GM21447 (cell line): ENCODE data around the gene SLC12A7.

Experiments
- ATAC-seq: cut with Tn5 transposase; IDR thresholded peaks from one replicate; pipeline ENCODE4 v1.9.1; 2021; ENCODE audit not compliant: unreplicated experiment

The SLC12A7 gene

DNA sequence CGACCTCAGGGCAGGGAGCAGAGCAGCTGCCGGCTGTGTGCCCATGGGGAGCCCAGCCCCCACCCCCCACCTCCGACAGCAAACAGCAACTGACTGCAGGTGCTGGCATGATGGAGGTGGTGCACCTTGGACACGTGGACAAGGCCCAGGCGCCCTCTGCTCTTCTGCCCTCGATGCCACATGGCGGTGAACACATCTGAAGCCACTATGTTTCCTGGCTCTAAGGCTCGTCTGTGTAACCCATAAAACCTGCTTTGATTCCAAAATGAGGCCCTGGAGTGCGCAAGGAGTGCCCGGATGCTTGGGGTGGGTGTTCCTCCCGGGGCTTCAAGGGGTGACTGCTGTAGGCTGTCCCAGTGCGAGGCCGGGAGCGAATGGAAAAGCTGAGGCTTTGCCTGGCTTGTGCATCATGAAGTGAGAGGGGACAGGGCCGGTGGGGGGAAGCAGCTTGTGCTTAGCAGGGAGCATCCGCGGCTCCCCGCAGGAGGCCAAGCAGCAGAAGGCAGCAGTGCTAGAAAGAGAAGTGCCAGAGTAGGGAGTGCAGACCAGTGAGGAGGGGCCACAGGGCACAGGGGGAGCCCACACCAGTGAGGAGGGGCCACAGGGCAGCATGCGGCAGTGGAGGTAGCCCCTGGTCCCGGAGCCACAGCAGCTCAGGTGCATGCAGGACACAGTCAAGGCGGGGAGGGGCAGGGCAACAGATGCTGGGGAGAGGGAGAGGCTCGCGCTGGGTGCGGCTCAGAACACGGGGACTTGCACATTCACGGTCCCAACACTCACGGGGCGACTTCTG is 73.2 kb downstream of the SLC12A7 start:
- ATAC-seq = no peak

DNA sequence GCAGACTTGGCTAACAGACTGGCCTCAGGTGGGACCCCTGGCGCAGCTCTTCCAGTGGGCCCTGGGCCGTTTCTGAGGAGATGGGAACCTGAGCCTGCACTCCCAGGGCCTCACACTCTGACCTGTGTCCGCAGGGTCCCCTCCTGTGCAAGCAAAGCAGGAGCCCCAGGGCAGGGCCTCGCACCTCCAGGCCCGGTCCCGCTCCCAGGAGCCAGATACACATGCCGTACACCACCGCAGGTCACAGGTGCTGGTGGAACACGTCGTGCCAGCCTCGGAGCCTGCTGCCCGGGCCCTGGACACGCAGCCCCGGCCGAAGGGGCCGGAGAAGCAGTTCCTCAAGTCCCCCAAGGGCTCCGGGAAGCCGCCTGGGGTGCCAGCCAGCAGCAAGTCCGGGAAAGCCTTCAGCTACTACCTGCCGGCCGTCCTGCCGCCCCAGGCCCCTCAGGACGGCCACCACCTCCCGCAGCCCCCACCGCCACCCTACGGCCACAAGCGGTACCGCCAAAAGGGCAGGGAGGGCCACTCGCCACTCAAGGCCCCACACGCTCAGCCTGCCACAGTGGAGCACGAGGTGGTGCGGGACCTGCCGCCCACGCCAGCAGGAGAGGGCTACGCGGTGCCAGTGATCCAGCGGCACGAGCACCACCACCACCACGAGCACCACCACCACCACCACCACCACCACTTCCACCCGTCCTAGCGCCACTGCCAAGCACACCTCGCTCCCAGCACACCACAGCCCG is 74.0 kb downstream of the SLC12A7 start:
- no peak for ATAC-seq

DNA sequence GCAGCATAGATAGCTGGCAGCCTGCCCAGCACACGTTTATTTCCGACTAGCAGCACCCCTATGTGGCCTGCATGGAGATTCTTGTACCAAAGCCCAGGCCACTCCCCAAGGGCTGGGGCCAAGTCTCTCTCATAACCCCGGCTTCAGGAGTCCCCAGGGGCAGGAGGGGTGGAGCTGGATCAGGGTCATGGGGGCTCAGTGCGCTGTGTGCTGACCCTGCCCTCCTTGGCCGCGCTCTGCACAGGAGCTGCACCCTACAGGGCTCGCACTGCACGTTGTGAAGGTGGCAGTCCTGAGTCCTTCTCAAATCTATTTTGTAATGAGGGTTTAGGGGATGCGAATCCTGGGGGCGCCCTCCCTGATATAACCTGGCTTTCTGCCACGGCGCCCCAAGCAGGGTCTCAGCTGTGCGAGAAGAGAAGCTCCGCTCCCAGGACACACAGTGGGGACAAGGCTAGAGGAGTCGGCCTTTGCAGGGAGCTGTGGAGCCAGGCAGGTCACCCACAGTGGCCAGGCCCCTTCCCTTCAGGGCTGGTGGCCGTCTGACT is 74.7 kb downstream of the SLC12A7 start:
- no peak for ATAC-seq

DNA sequence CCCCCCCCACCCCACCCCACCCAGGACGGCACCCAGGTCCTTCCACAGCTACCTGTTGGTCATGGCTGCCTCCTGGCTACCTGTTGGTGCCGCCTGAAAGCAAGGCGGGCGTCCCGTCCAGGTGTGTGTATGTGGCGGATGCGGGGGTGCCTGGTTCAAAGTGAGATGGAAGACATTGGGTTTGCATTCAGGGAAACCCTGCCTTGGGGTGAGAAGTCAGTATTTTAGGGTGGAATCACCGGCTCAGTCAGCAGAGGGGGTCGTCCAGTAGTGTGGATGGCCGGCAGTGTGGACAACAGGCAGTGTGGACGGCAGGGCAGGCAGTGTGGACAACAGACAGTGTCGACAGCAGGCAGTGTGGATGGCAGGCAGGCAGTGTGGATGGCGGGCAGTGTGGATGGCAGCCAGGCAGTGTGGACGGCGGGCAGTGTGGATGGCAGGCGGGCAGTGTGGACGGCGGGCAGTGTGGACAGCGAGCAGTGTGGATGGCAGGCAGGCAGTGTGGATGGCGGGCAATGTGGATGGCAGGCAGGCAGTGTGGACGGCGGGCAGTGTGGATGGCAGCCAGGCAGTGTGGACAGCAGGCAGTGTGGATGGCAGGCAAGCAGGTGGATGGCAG is 75.2 kb downstream of the SLC12A7 start:
- ATAC-seq = no peak

DNA sequence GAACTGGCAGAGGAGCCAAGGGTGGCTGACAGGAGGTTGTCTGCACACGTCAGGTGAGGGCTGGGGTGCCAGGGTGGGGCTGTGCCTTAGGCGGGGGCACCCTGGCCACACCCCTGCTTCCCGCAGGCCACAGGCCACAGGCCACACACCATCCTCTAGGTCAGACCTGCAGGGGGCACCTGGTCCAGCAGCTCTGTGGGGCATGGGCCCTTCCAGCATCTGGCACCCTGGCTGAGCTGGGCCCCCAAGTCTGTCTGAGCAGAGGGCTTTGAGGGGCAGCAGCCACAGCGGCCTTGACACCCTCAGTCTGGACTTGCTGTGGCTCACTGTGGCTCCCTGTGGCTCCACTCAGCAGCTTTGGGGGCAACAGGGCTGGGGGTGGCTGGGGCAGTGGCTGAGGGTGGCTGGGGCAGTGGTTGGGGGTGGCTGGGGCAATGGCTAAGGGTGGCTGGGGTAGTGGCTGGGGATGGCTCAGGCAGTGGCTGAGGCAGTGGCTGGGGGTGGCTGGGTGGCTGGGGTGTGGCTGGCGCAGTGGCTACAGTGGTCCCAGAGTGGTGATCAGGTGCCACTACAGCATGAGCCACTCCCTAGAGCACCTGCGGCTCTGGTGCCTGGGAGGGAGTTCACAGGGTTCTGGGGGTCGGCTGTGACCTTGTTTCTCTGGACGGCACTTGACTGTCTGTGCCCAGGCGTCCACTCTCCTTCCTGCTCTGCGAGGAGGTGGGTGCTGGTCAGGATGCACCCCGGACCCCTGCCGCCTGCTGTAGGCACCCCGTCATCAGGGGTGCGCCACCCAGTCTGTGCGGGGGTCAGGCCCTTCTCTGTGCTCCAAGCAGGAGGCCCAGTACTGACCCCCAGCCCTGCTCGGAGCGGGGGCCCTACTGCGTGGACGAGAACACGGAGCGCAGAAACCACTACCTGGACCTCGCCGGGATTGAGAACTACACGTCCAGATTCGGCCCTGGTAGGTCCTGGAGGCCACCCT is 76.2 kb downstream of the SLC12A7 start:
- ATAC-seq = no peak

DNA sequence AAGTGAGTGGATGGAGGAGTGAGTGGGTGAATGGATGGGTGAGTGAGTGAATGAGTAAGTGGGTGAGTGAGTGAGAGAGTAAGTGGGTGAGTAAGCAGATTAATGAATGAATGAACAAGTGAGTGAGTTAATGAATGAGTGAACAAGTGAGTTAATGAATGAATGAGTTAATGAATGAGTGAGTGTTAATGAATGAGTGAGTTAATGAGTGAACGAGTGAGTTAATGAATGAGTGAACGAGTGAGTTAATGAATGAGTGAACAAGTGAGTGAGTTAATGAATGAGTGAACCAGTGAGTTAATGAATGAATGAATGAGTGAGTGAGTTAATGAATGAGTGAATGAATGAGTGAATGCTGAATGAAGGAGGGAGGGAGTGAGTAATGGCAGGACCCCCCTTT is 76.9 kb downstream of the SLC12A7 start:
- no peak for ATAC-seq

DNA sequence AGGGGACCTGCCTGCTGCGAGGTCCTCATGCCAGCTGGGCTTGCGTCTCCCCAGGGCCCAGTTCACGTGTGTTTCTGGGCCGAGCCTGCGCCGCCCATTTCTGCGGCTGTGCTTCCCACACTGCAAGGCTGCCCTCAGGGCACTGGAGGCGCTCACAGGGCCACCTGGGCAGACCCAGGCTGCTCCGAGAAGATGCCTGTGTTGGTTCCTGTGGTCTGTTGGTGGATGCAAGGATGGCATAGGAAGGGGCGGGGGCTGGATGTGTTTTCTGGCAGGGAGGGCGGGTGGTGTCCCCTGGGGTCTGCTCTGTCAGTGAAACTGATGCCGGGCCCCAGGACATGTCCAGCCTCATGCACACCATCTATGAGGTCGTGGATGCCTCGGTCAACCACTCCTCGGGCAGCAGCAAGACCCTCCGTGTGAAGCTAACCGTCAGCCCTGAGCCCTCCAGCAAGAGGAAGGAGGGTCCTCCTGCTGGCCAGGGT is 77.4 kb downstream of the SLC12A7 start:
- no peak for ATAC-seq

DNA sequence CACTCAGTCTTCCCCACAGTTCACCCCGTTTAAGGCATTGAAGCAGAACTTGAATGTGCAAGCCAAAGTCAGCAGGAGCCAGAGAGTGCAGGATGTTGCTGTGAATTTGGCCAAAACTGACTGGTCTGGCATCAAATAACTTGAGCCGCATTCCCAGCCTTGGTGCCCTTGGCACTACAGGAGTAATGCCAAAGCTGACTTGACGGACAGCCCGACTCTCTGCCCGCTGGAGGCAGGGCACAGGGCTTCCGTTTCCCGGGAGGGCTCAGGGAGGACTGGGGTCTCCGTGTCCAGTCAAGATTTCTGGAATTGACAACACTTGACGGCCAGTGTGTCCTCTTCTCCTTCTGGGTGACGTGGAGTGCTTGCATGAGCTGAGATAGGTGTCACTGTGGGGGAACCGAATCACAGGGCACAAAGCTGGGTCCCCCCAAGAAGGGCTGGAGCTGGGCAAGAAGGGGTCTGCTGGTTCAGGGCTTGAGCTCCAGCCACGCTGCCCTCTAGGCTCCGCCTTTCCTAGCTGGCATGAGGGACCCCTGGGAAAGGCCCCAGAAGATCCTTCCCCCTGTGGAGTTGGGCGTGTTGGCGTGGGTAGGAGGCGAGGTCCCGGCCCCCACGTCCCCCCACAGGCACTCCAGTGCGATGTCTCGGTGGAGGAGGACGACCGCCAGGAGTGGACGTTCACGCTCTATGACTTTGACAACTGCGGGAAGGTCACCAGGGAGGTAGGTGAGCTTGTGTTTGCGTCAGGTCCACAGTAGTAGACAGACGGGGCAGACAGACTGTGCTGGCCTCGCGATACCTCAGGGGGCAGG is 78.0 kb downstream of the SLC12A7 start:
- ATAC-seq = no peak

DNA sequence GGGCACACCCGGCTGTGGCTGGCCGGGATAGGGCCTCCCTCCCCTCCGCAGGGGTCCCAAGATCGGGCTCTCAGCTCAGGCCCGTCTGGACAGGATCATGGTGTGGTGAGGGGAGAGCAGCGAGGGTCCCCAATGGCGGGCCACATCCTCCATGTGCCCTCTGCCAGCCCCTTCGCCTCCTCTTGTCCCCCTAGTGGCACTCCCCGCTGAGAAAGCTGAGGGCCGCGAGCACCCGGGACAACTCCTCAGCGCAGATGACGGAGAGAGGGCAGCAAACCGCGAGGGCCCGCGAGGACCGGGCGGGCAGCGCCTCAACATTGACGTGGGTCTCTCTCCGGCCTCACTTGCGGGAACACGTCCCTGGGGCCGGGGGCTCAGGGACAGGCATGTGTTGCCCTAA is 78.7 kb downstream of the SLC12A7 start:
- no peak for ATAC-seq

DNA sequence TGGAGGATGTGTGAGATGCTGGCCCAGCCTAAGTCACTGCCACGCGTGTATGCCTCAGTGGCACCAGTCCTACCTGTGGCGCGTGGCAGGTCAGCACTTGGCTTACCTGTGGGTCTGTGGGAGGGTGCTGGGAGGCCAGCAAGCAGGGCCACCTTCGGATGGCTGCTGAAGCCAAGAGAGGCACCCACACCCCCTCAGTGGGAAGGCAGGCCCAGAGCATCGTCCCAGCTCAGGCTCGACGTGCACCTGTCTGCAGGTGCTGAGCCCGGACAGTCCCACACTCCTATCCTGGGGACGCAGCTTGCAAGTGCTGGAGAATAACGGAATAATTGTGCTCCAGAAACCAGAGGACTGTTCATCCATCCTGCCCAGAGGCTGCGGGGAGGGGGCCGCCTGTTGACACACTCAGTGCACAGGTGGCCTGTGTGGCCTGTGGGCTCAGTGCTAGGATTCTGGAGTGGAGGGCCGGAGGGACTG is 79.3 kb downstream of the SLC12A7 start:
- no peak for ATAC-seq

DNA sequence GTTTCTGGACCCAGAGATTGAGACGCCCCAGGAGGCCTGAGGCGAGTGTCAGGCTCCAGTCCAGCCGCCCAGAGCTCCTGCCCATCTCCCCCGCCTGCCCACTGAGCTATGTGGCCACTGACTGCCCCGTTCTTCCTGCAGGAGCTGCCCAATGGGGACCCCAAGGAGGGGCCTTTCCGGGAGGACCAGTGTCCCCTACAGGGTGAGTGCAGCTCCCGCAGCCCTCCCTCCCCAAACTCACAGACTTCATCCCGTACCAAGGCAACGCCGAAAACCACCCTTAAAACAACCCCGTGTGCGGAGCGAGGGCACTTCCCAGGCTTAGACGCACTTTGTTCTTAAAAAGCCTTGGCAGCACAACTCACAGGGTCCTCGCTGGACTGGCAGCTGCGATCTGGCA is 79.9 kb downstream of the SLC12A7 start:
- ATAC-seq = no peak

DNA sequence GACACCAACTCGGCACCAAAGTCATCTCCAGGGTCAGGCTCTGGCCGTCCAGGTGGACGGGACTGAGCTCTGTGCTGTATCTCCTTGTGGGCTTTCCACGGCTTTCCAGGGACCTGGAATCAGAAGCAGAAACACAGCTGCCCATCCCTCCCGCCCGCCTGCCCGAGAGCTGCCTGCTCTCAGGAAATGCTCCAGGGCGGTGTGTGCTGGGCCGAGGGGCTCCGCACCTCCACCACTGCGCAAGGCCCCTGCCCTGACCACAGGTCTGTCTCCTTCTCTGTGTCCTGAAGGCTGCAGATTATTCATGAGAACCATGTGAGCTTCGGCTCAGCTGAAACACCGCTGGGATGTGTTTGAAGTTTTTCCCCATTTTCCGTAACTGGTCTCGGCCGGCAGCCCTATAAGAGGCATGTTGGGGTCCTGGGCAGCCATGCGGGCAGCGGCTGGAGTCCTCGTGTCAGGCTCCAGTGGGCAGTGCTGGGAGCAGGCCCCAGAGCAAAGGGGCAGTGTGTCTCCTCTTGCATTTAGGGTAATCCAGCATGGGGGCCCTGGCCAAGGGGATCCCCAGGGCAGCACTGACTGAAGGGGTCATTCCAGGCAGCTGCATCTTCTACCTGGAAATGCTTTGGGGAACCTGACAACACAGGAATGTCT is 80.4 kb downstream of the SLC12A7 start:
- ATAC-seq = no peak

DNA sequence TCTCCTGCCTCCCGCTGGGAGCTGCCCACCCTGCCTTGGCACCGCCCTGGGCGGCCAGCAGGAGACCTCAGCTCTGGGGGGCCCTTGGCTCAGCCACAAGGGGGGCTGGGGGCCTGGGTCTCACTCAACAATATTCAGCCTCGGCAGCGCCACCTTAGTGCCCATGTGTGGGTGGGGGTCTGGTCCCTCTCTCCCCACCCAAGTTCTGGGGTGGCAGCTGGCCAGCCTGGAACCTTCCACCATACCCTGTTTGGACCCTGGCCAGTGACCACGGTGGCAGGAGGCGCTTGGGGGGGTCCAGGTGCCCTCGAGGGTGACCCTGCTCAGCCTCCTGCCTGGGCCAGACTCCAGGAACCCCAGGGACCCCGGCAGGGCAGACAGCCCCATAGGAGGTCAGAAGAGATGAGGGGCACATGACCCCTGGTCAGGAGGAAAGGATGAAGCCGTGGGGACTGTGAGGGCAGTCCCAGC is 81.0 kb downstream of the SLC12A7 start:
- ATAC-seq = no peak

DNA sequence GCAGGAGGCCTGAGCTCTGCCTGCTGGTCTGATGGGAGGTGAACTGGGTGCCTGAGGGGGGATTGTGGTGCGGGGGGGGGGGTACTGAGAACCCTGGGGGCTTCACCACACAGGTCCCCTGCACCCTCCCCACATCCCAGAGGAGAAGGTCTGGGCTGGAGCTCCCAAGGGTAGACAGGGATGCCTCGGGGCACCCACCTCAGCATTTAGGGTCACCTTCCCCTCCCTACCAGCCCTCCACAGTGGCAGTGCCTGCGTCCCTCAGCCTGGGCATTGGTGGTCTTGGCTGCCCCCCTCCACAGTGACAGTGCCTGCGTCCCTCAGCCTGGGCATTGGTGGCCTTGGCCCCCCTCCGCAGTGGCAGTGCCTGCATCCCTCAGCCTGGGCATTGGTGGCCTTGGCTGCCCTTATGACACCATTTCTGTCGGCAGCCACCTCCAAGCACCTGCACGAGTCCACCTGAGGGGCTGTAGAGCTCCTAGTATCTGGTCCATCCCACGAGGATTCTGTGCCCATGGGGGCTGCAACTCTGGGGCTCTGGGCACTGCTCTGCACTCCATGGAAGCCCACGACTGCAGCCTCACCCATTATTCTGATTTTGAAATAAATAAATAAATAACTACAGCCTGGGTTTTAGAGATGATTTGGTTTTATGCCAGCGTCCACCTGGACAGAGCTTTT is 81.8 kb downstream of the SLC12A7 start:
- no peak for ATAC-seq

DNA sequence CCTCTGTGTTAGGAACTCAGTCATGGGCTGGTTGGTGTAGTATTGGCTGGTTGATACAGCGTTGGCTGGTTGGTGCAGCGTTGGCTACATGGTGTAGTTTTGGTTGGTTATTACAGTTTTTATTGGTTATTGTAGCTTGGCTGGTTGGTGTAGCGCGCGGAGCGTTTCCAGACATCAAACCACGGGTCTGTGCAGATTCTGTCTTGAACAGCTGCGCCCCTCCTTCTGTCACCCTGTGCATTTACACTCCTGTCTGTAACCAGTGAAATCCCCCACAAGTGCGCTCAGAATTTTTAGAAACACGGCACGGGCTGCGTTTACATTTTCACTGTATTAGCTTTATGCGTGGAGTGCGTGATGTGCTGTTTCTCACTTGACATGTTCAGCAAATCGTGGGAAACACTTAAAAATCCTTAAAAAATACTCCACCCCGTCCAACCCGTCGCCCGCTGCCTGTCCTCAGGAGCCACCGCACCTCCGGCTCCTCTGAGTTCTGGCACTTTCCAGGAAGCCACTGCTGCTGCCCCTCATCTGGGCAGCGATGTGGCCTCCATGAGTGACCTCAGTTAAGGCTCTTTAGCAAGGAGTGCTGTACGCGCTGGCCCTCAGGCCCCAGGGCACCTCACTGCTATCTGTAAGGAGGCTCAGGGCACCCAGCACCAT is 82.5 kb downstream of the SLC12A7 start:
- no peak for ATAC-seq

DNA sequence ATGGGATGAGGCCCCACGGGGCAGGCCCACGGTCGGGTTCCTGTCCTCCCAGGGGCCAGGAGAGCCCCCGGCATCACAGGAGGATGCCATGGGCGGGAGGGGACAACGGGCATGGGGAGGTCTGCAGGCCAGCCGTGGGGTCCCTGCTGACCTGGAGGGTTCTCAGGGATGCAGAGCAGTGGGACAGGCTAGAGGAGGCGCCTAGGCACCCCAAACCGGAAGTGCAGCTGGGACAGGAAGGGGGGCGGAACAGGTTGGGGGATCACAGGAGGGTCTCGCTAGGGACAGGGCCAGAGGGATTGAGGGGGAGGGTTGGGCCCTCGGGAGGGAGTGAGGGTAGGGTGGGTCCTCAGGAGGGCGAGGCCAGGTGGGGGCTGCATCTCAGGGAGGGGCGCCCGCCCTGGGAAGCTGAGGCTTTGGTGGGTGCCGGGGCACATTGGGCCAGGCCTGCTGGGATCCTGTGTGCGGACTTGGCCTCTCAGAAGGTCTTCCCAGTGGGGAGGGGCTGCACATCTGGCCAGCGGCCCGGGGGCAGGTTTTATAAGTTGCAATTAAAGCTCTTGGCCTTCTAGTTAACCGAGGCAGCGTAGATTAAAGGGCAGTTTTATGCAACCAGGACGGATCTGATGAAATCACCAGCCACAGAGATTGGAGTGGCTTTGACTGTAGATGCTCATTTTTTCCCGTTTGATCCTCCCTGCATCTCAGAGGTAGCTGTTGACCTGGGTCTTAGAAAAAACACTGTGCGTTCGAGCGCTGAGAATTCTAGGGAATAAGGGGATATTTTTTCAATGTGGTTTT is 83.2 kb downstream of the SLC12A7 start:
- no peak for ATAC-seq
